ENCODE data around the gene PSMD3.

- no peak for TF ChIP-seq POLR2A (IDR thresholded peaks at IDR 0.05)
- TF ChIP-seq, protein P1, sequence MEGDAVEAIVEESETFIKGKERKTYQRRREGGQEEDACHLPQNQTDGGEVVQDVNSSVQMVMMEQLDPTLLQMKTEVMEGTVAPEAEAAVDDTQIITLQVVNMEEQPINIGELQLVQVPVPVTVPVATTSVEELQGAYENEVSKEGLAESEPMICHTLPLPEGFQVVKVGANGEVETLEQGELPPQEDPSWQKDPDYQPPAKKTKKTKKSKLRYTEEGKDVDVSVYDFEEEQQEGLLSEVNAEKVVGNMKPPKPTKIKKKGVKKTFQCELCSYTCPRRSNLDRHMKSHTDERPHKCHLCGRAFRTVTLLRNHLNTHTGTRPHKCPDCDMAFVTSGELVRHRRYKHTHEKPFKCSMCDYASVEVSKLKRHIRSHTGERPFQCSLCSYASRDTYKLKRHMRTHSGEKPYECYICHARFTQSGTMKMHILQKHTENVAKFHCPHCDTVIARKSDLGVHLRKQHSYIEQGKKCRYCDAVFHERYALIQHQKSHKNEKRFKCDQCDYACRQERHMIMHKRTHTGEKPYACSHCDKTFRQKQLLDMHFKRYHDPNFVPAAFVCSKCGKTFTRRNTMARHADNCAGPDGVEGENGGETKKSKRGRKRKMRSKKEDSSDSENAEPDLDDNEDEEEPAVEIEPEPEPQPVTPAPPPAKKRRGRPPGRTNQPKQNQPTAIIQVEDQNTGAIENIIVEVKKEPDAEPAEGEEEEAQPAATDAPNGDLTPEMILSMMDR (IDR thresholded peaks at IDR 0.05): no peak
These were observed 39.5 kb downstream of the PSMD3 start for GRCh38 chr17:40020146-40020545.

All from esophagus squamous epithelium (tissue), 4 donors.